Smooth muscle cell (in vitro differentiated cells): ENCODE results near the gene LGI1. TPM values are rescaled to one million over a fixed set of nuclear protein-coding genes. Genes with fewer than 3 reads are reported as not detected.

Experiments
- DNase-seq: peaks from one replicate; lab custom pipeline; 2025; ENCODE audit not compliant: unreplicated experiment; lab: John Stamatoyannopoulos, UW
- H2AFZ ChIP-seq: fragments of 200-600 bp; sonication (generic); 2 replicates; pipeline ENCODE4 v1.6.0; 2016; ENCODE audit warnings: antibody characterized with exemption, low read depth, mild to moderate bottlenecking
- H3F3A ChIP-seq: fragments of 200-600 bp; sonication (generic); 2 replicates; pipeline ENCODE4 v1.6.0; 2017; ENCODE audit warnings: antibody characterized with exemption, low read depth
- H3K27ac ChIP-seq: fragments of 200-600 bp; sonication (generic); 2 replicates; pipeline ENCODE4 v1.5.1; 2016; ENCODE audit warnings: low read depth, mild to moderate bottlenecking
- H3K27me3 ChIP-seq: fragments of 200-600 bp; sonication (generic); 2 replicates; pipeline ENCODE4 v1.6.1; 2016; ENCODE audit warnings: low read depth, mild to moderate bottlenecking
- H3K36me3 ChIP-seq: fragments of 200-600 bp; sonication (generic); 2 replicates; pipeline ENCODE4 v1.5.1; 2016; ENCODE audit warnings: low read depth
- H3K4me1 ChIP-seq: fragments of 200-600 bp; sonication (generic); 2 replicates; pipeline ENCODE4 v1.5.1; 2016; ENCODE audit warnings: low read depth
- H3K4me2 ChIP-seq: fragments of 200-600 bp; sonication (generic); 2 replicates; pipeline ENCODE4 v1.6.0; 2016; ENCODE audit warnings: mild to moderate bottlenecking
- H3K4me3 ChIP-seq: fragments of 200-600 bp; sonication (generic); 2 replicates; pipeline ENCODE4 v1.5.1; 2016; ENCODE audit warnings: mild to moderate bottlenecking
- H3K79me2 ChIP-seq: fragments of 200-600 bp; sonication (generic); 2 replicates; pipeline ENCODE4 v1.6.0; 2016; ENCODE audit warnings: low read depth, mild to moderate bottlenecking
- H3K9ac ChIP-seq: fragments of 200-600 bp; sonication (generic); 2 replicates; pipeline ENCODE4 v1.6.0; 2016; ENCODE audit warnings: low read depth
- H3K9me3 ChIP-seq: fragments of 200-600 bp; sonication (generic); replicated peaks from 2 replicates; pipeline ENCODE4 v1.5.1; 2016; ENCODE audit warnings: low read depth
- H4K20me1 ChIP-seq: fragments of 200-600 bp; sonication (generic); 2 replicates; pipeline ENCODE4 v1.6.0; 2016; ENCODE audit warnings: low read depth
- CTCF ChIP-seq: fragments of 200-600 bp; sonication (generic); IDR thresholded peaks from 2 replicates; pipeline ENCODE4 v1.5.1; 2017; ENCODE audit warnings: borderline replicate concordance, mild to moderate bottlenecking, antibody characterized with exemption; ENCODE audit not compliant: insufficient read depth, poor library complexity, severe bottlenecking
- WGBS: methylation state at CpG from one replicate; pipeline ENCODE4 v1.1.7; 2016; ENCODE audit warnings: low lambda C conversion rate; 5-methylcytosine and 5-hydroxymethylcytosine counted together
- polyA plus RNA-seq: library from polyadenylated mRNA; unstranded; fragments of >200 nt; fragmentation: Nextera tagmentation; extraction: Ambion mirVana; gene quantifications from 2 replicates; pipeline ENCODE4 v1.2.1, GENCODE V29; 2016
- total RNA-seq: library from RNA; depleted of rRNA; stranded (reverse); fragments of >200 nt; gene quantifications from 2 replicates; pipeline ENCODE4 v1.2.3, GENCODE V29; 2014

LGI1 gene
- total and polyA plus RNA-seq, 2 experiments from 2014 or later, result 6.7 TPM; not detected in 1

- no peak overlapping the region for H3K4me3 ChIP-seq
- H3K36me3 ChIP-seq, result no peaks in the 10 kb centered on the region
- no peaks in the 10 kb centered on the region for H3K9me3 ChIP-seq
- no peaks in the 10 kb centered on the region for H4K20me1 ChIP-seq
- H3K4me1 ChIP-seq, result peaks cover 10% of the 10 kb centered on the region
- no peak overlapping the region for H2AFZ ChIP-seq
- no peak for TF ChIP-seq CTCF
- DNase-seq, result no peak
- H3K9ac ChIP-seq, result no peak overlapping the region
- no peaks in the 10 kb centered on the region for H3F3A ChIP-seq
- H3K79me2 ChIP-seq, result no peaks in the 10 kb centered on the region
- no peak overlapping the region for H3K4me2 ChIP-seq
- no peaks in the 10 kb centered on the region for H3K27me3 ChIP-seq
- H3K27ac ChIP-seq, result no peak overlapping the region
These were observed 80.5 kb downstream of the LGI1 start for GRCh38 chr10:93838278-93838677.

GRCh38 chr10:93841961-93842360 lies 84.2 kb downstream of the LGI1 start:
- H3K4me3 ChIP-seq, result no peak overlapping the region
- no peak overlapping the region for H3K4me2 ChIP-seq
- TF ChIP-seq CTCF, result no peak
- no peaks in the 10 kb centered on the region for H3K9me3 ChIP-seq
- no peaks in the 10 kb centered on the region for H3K36me3 ChIP-seq
- H4K20me1 ChIP-seq, result no peaks in the 10 kb centered on the region
- H3K27ac ChIP-seq, result no peak overlapping the region
- H3K9ac ChIP-seq, result no peak overlapping the region
- H3K79me2 ChIP-seq, result no peaks in the 10 kb centered on the region
- peaks cover 10% of the 10 kb centered on the region for H3K4me1 ChIP-seq
- 33% methylated on average over 3 of the region's 3 CpGs for WGBS
- no peaks in the 10 kb centered on the region for H3F3A ChIP-seq
- H2AFZ ChIP-seq, result no peak overlapping the region
- H3K27me3 ChIP-seq, result no peaks in the 10 kb centered on the region
- DNase-seq, result no peak

- 95% methylated on average over 30 of the region's 30 CpGs for WGBS
- Histone ChIP-seq H3F3A (no peaks in the 10 kb centered on the region), H3K4me1 (peaks cover 18% of the 10 kb centered on the region), H3K27me3 (no peaks in the 10 kb centered on the region), H3K79me2 (no peaks in the 10 kb centered on the region), H3K9ac (no peak overlapping the region), H3K36me3 (no peaks in the 10 kb centered on the region), H3K4me2 (no peak overlapping the region), H4K20me1 (no peaks in the 10 kb centered on the region), H2AFZ (no peak overlapping the region), H3K9me3 (no peaks in the 10 kb centered on the region), H3K4me3 (no peak overlapping the region), H3K27ac (no peak overlapping the region)
- no peak for TF ChIP-seq CTCF
- no peak for DNase-seq
These were observed 87.4 kb downstream of the LGI1 start for GRCh38 chr10:93844979-93845626.

Other genes with a start within 250 kb of the LGI1 start
- not detected in 2 replicates for gene FFAR4, start 191.3 kb upstream of the LGI1 start, total RNA-seq
- not detected in 2 replicates for gene FFAR4, start 191.3 kb upstream of the LGI1 start, polyA plus RNA-seq
- 1.2 TPM in 1 of 2 replicates, not detected in the other for gene RBP4, start 156.7 kb upstream of the LGI1 start, total RNA-seq
- 0.37 and 1.1 TPM in 2 replicates for gene RBP4, start 156.7 kb upstream of the LGI1 start, polyA plus RNA-seq
- gene PDE6C, start 145.4 kb upstream of the LGI1 start, total RNA-seq, result not detected in 2 replicates
- not detected in 2 replicates for gene PDE6C, start 145.4 kb upstream of the LGI1 start, polyA plus RNA-seq
- 12.3 and 12.5 TPM in 2 replicates for gene FRA10AC1, start 55.3 kb upstream of the LGI1 start, total RNA-seq
- 11.2 and 14.4 TPM in 2 replicates for gene FRA10AC1, start 55.3 kb upstream of the LGI1 start, polyA plus RNA-seq
- gene SLC35G1, start 136.0 kb downstream of the LGI1 start, total RNA-seq, result 4.1 and 6.4 TPM in 2 replicates
- 3.4 and 5.9 TPM in 2 replicates for gene SLC35G1, start 136.0 kb downstream of the LGI1 start, polyA plus RNA-seq
- gene PLCE1, start 236.0 kb downstream of the LGI1 start, total RNA-seq, result 4.5 and 5.6 TPM in 2 replicates
- gene PLCE1, start 236.0 kb downstream of the LGI1 start, polyA plus RNA-seq, result 2.1 and 4.0 TPM in 2 replicates